ENCODE measurements around the gene NEU1. TPM values are rescaled to one million over a fixed set of nuclear protein-coding genes. Genes with fewer than 3 reads are reported as not detected.
"Not testable (repeated sequence)": the region's sequence is repeated elsewhere in the genome, so short reads cannot be mapped to it uniquely, and the experiment has no call there.

The NEU1 gene
- total RNA-seq = 66.8 and 78.1 TPM in 2 replicates

DNA sequence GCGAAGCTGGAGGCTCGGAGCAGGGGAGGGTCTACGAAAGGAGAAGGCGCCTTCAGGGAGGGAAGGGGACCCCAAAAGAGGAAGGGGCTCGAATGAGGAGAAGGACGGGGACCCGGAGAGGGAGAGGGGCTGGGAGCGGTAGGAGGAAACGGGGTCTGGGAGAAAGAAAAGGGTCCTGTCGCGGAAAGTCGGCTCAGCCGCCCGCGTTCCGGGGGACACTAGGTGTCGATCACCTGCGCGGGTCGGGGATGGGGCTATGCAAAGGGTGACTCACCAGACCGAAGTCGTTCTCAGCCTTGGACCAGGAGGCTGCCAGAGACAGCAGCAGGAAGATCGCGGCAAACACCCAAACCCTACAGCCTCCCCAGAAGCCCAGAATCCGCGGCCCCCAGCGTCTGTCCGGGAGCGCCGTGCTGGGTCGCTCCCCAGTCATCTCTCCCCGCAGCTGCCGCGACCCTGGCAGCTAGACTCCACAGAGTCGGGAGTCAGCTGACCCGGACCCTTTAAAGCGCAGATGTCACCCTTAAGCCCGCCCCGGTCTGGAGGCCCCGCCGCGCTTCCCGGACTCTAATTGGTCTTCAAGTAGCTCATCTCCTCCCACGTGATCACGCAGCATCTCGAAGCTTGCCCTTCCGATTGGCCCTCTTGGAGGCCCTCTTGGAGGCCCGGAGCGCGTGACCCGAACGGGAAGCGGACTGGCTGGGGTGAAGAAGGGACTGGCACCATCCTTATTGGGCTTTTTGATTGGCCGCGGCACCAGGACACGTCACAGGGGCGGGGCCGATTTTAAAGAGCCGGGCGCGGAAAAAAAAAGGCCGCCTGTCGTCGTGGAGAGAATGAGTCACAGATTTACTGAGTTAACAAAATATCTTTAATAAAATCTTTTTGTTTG lies at the start of gene NEU1:
Gene NEU1 (minus strand): TSS at position 478 of the 892 bp plus-strand sequence. CDS start 45 bp downstream, at position 433.
- DNase-seq = peak; percentile 100

DNA sequence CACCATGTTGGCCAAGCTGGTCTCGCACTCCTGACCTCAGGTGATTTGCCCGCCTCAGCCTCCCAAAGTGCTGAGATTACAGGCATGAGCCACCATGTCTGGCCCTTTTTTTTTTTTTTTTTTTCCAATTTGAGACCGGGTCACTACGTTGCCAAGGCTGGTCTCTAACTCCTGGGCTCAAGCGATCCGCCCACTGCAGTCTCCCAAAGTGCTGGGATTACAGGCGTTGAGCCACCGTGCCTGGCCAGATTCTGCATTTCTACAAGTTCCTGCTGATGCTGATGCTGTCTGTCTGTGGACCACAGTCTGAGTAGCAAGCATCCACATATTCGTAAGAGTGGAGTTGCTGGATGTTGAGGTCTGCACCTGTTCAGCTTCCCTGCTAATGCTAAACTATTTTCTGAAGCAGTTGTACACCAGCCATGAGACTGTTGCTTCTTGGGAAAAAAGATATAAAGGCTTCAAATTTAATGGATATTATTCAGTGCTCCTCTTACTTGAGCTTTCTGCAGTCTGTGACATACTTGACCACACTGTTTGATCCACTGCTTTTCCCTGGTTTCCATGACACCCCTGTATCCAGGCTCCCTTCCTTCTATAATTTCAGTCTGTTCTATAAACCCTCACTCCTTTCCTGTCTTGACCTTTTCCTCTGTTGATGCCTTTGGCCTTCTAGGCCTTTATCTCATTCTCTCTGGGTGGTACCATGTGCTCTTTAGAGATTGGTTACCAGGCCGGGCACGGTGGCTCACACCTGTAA lies 49.4 kb upstream of the NEU1 start:
- no peak for DNase-seq

GRCh38 chr6:31909298-31909697 lies 46.7 kb upstream of the NEU1 start:
- not testable (repeated sequence) for DNase-seq

DNA sequence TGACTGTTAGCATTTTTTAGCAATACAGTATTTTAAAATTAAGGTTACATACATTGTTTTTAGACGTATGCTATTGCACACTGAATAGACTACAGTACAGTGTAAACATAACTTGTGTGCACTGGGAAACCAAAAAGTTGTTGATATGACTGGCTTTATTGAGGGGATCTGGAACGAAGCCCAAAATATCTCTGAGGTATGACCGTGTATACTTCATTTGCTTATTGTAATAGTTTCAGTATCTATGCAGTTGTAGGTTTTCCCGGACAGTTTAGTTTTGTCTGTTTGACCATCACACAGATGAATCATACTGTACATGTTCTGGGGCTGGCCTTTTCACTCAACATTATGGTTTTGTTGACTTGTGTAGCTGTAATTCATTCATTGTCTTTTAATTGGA lies 46.2 kb upstream of the NEU1 start:
- DNase-seq = no peak

GRCh38 chr6:31908255-31908654 lies 45.6 kb upstream of the NEU1 start:
- not testable (repeated sequence) for DNase-seq

DNA sequence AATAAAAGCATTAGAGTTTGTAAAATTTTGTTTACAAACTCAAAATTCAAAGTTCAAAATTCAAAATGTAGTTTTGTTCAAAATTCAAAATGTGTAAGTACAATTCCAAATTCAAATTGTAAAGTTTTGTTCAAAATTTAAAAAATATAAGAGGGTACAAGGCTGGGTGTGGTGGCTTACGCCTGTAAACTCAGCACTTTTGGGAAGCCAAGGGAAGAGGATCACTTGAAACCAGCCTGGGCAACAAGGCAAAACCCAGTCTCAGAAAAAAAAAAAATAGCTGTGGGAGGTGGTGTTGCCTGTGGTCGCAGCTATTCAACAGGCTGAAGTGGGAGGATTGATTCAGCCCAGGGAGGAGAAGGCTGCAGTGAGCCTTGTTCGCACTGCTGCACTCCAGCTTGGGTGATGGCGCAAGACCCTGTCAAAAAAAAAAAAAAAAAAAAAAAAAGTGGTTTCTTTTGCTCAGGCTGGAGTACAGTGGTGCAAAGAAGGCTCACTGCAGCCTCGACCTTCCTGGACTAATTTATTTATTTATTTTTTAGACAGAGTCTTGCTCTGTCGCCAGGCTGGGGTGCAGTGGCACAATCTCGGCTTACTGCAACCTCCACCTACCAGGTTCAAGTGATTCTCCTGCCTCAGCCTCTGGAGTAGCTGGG lies 44.7 kb upstream of the NEU1 start:
- no peak for DNase-seq

GRCh38 chr6:31906727-31907126 lies 44.1 kb upstream of the NEU1 start:
- DNase-seq = not testable (repeated sequence)

DNA sequence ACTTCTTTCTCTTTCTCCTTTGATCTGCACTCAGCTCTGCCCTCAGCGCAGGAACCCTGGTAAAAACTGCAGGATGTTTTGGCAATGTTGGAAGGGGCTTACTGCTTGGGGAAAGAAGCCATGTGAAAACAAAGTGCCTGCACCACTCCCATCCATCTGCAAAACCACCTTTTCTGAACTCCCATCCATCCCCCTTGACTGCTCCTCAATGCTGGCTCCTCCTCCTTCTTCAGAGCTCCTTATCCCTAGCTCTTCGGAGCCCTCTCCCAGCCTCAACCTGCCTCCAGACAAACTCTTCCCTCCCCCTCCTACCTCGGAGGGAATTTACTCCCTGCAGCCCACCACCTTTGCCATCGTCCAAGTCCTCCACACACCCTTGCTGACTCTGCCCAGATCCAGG lies 43.5 kb upstream of the NEU1 start:
- DNase-seq = no peak

- no peak for DNase-seq
These were observed 42.4 kb upstream of the NEU1 start for GRCh38 chr6:31905041-31905440.

DNA sequence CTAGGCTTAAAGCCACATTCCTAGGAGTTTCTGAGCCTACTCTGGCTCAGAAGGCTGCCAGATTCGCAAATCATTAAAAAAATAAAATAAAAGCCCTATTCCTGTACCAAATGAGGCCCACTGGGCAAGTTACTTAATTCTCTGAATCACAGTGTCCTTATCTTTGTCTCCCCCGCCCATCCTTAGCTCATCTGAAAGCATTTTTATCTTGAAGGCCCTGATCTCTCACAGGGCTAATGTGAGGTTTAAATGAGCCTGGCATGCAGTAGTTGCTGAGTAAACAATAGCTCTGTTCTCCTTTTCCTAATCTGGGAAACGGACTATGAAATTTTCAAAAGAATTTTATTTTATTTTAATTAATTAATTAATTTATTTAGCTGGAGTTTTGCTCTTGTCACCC lies 41.3 kb upstream of the NEU1 start:
- DNase-seq = no peak

- DNase-seq = peak; percentile 93
These were observed 39.5 kb upstream of the NEU1 start, which contains the start of gene ZBTB12 for GRCh38 chr6:31901953-31902643. ZBTB12 (minus strand) TSS chr6:31902086; CDS start chr6:31901305, 781 bp downstream.

DNA sequence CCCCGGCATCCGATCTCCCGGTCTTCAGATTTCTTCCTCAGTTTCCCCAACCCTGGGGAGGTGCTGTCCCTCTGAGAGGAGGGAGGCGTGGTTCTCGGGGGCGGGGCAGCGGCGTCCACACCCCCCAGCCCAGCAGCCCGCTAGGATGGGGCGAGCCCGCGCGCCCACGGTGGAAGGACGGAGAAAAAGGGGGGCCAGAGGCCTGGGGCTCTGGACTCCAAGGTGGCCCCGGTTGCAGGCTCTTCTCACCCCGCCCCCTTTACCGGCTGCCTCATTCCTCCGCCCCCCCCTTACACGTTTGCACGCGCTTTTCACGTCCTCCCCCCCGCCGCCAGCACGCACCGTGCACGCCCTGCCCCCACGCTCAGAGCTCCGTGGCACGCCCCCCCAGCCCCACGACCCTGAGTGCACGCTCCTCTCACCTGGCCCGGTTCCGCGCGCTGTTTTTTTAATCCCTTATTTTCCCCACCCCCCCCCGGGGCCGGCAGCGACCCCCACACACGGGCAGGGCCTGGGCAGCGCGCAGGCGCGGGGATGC lies 38.9 kb upstream of the NEU1 start:
- DNase-seq = peak; percentile 60

- peak; percentile 26 for DNase-seq
These were observed 38.3 kb upstream of the NEU1 start for GRCh38 chr6:31900917-31901414.

DNA sequence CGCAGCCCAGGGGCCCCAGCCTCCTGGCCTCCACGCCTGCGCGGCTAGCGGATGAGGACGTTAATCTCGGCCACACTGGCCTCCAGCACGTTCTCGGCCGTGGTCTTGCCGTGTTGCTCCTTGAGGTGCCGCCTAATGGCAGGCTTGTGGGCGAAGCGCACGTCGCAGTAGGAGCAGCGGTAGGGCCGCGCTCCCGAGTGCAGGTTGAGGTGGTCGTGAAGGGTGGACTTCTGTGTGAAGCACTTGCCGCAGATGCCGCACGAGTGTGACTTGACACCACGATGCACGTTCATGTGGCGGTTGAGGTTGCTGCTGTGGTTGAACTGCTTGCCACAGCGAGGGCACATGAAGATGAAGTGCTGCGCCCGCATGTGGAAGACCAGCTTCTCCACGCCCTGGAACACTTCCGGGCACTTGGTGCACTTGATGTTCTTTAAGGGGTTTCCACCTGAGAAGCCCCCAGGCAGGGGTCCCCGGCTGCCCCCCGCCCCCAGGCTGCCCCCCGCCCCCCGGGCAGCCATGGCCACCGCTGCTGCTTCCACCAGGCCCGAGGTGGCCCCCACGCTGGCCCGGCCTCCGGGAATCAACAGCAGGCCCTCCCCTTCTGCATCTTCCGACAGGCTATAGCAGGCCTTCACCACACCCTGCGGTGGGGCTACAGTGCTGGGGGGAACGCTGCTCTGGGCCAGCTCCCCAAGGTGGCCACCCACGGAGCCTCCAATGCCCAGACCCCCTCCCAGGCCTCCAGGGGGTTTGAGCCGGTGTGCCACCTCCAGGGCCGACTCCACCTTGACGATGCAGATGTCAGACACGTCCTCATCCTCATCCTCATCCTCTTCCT lies 37.5 kb upstream of the NEU1 start:
- no peak for DNase-seq

DNA sequence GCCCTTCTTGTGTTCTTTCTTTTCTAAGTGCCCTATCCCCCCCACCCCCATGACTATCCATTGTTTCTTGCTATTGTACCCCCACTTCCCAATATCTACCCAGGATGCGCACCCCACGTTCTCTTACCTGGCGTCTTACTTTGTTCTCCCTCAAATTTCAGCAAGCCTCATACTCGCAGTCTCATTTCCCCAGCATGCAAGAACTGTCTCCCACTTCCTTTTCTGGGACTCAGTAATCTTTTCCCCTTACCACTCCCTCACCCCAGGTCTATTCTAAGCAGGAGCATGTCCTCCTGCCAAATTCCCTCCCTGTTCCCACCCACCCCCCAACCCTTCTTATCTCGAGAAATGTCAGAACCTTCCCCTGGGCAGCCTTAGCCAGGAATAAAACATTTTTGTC lies 36.6 kb upstream of the NEU1 start:
- DNase-seq = no peak

DNA sequence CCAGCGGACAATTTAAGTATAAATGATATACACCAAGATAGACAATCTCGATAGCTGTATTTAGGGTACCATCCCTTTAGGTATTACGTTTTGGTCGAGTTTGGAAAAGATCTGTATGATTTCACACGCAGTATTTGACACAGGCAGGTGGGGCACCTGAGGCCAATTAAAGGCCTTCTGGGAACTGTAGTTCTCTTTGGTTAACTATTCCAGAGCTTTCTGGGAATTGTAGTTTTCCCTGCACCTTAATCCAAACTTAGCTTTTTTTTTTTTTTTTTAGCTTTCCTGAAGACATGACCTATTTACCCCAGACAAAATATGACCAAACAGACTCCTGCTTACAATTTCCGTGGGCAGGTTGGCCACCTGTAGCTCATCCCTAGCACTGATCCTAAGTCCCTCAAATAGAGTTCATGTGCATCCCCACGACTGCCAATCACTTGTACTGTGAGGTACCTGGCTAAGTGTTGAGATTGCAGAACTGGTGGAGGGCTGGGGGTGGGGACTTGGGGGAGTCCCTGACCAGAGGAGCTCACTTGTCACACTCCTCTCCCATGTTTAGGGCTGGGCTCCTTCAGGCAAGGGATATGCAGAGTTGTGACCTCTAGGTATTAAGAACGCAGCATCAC lies 35.9 kb upstream of the NEU1 start:
- peak; percentile 53 for DNase-seq

- peak; percentile 83 for DNase-seq
These were observed 35.2 kb upstream of the NEU1 start, which contains the start of gene EHMT2 for GRCh38 chr6:31897612-31898382. EHMT2 (minus strand) TSS chr6:31897698; CDS start chr6:31897677, 21 bp downstream.

DNA sequence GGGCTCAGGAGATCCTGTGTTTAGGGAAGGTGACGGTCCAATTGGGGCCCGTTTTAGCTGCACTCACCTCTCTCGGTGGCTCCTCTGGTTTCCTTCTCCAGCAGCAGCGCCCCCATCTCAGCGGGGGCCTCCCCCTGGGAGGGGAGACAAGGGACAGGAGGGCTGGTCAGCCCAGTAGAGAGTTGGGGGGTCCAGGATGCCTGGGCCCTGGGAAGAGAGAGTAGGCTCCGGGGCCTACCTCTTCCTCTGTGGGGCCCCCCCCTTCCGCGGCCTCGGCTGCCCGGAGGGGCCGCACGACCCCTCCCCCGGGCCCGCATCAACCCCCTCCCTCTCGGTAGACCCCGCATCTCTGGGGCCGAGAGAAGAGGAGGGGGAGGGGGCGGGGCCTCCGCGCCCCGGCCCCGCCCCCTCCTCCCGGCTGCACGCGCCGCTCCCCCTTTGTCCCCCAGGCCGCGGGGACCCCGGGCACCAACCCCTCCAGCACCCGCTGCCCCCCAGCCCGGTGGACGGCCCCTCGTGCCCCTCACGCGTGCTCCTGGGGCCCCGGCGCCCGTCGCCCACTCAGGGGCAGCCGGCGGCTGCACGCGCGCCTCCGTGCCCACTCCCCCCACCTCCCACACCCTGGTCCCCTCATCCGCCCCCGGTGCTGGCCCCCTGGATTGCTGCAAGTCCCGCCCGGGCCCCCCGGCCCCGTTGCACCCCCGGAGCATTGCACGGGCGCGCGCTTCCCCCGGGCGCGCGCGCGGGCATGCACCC lies 34.4 kb upstream of the NEU1 start:
- DNase-seq = no peak

DNA sequence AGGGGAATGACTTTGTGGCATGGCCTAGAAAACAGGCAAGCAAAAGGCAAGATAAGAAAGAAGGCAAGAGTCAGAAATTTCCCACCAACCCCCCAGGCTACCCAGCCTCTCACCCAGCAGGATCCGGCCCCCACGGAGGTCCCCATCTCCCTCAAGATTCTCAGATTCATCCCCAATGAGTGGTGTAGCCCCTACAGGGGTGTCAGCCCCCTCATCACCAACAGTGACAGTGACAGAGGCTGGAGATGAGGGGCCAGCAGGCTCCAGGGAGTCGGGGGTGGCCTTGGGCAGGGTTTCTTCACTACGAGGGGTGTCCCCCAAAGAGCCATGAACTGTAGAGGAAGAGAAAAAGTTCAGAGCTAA lies 33.9 kb upstream of the NEU1 start:
- no peak for DNase-seq

Measured in dermis blood vessel endothelial cell (primary cell).